HG03139 (cell line): ENCODE measurements around the gene NAGPA.

ENCODE experiments used
- ATAC-seq: cut with Tn5 transposase; IDR thresholded peaks from one replicate; pipeline ENCODE4 v1.9.1; 2021; ENCODE audit not compliant: unreplicated experiment

NAGPA gene

DNA sequence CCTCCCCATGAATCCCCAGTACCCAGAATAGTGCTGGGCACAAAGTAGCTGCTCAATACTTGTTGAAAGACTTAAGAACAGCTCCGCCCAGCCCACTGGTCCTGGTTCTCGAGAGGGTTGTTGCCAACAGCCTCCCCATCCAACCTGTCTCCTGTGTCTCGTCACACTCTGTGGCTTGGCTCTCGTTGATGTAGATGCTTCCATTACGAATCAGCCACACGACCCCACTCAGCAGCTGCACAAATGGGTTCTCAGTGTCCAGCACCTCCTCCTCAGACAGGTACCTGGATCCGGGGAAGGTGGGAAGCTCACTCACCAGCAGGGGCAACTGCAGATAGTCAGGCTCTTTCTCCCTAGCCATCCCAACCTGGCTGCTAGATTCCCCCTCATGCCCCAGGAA, 2.1 kb downstream of the NAGPA start:
- ATAC-seq: no peak

DNA sequence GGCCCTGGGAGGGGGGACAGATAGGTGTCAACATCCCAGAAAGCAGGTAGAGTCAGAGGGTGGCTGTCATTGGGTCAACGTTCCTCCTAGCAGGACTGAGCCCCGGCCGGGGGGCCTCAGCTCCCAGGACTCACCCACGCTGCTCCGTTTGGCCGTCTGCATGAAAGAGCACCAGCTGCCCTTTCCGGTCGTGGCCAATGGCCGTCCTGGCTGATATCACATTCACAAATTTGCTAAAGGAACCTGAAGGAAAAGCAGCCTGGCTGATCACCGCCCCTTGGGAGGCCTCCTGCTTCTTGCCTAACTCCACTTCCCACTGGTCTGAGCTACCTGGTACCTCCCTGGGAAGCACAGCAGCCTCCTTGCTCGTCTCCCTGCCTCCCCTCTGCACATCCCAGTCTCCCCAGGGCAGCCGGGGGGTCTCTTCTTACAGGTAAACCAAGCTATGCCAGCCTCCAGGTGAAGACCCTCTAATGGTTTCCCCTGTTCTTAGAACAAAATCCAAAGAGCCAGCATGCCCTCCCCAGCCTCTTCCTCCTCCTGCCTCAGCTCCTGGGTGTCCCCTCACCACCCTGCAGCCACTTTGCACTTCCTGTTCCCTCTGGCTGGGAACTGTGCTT, 3.4 kb downstream of the NAGPA start:
- ATAC-seq: no peak

DNA sequence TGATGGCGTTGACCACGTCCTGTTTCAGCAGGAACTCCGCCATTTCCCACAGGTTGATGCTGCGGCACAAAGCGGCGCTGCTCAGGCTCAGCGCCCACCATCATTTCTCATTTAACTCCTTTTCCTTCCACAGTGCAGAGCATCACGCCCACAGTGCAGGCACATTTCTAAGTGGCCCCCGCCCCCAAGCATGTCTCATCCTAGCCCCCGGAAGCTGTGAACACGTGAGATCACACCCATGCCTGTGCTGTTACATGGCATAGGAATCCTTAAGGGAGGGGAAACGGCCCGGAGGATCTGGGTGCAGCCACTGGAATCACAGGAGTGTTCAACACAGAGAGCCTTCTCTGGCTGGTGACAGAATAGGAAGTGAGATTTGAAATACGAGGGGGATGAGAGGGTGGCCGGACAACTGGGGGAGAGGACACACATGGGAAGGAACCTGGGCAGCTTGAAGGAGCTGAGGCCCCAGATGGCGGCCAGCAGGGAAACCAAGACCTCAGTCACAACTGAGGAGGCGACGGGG, 4.7 kb downstream of the NAGPA start:
- no peak for ATAC-seq

DNA sequence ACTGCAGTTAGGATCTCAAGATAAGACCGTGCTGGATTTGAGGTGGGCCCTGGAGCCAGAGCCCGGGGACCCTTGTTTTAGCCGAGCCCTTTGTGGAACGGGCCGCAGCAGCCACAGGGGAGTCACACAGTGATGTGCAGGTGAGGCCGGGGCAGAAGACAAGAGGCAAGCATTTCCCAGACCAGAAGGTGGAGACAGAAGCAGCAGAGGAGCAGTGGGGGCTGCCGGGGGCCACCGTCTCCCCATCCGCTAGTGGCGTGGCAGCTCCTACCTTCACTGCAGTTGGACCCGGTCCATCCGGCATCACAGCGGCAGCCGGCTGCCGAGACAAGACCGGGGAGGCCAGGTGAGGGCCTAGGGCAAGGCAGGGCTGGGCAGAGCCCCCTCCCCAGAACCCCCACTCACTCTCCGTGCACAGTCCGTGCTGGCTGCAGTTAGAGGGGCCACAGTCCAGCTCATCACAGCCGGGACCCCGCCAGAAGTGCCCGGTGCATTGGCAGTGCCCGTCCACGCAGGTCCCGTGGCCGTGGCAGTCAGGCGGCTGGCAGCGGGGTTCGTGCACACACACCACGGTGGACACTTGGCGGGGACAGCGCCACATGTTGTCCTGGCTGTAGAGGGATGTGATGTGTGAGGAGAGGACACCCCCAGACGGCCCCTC, 6.0 kb downstream of the NAGPA start:
- ATAC-seq: no peak

DNA sequence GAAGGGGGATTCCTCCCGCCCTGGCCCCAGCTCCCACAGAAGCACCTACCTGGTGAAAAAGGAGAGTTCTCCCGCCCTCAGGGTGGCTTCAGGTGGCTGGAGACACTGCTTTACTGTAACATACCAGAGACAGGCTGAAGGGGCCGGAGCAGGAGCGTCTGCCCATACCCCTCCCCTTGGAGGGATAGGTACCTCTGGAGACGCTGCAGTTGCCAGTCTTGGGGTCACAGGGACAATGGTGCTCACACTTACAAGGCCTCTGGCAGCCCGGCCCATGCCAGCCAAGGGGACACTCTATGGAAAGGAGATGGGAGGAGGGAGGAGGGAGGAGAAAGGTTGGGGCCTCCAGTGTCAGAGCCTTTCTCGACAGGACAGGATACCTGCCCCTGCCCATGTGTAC, 6.6 kb downstream of the NAGPA start:
- no peak for ATAC-seq

DNA sequence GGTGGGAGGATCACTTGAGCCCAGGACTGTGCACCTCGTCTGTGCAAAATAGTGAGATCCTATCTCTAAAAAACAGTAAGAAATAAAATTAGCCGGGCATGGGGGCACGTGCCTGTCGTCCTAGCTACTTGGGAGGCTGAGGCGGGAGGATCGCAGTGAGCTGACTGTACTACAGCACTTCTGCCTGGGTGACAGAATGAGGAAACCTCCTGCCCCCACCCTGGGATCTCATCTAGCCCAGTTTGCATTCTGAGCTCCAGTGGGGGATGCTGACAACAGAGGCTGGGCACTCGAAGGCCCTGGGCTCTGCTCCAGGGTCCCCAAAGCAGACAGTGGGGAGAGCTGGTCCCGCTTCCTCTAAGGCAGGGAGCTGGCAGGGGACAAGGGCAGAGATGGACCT, 7.1 kb downstream of the NAGPA start:
- ATAC-seq: no peak

DNA sequence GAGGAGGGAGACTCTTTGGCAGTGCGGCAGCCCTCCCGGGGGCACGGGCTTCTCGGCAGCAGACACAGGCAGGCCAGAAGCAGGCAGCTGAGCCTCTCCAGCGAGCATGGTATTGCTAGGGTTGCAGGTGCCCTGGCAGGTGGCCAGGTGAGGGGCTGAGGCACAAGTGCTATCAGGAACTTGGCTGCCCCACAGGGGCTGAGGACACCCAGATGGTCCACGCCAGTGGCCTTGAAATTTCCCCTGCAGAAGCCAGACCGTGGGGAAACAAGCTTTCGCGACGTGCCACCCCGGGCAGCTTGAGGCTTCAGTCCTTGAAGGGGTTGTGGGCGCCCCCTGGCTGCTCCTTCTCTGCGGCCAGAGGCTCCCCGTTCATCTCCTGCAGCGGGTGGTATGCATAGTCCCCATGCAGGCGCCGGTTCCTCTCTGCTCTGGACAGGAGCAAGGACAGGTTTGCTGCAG, 8.5 kb downstream of the NAGPA start:
- no peak for ATAC-seq

DNA sequence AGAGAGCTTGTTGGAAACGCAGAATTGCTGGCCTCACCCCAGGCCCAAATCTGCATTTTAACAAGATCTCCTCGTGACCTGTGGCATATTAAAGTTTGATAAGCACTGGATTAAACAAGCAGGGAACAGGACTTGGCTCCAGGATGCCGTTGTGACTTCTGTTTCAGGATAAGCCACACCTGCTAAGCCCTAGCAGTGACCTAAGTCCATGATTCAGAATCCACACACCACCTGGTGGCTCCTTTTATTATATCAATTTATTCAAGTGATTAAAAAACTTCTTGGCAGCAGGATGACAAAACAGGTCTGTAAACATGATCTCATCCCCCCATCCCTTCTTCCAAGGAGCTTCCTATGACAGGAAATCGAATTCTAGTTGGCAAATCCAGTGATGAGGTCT, 9.1 kb downstream of the NAGPA start:
- ATAC-seq: no peak

DNA sequence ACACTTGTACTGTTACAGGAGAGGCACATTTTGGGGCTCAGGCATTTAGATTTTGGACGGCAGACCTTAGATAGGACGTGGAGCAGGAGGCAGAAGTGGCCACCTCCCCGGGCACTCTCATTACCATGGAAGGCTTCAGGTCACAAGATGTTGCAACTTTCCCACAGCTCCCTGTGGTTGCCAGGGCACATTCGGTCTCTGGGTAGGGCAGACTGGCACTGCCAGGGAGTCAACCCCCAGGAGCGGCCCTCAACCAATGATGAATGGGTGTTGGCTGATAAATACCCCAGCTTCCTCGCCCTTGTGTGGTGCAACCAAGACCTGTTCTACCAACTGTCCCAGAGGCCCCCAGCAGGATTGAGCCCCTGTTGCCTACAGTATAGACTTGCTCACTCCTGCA, 11.2 kb downstream of the NAGPA start:
- ATAC-seq: no peak

DNA sequence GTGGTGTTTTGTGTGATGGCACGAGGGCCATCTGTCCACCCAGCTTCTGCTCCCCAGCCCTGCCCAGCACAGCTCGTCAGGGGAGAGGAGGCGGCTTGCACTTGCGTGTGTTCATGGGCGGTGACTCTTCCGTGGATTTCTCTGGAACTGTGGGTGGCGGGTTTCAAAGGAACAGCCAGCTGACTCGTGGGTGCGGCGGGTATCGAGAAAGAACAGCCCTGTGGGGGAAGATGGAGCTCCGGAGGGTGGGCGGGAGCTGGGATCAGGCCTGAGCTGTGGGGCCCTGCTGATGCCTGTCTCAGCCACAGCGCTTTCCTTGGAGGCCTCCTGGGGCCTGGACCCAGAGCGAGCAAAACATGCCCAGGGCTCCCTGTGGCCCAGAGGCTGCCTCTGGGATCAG, 13.2 kb downstream of the NAGPA start:
- ATAC-seq: no peak

DNA sequence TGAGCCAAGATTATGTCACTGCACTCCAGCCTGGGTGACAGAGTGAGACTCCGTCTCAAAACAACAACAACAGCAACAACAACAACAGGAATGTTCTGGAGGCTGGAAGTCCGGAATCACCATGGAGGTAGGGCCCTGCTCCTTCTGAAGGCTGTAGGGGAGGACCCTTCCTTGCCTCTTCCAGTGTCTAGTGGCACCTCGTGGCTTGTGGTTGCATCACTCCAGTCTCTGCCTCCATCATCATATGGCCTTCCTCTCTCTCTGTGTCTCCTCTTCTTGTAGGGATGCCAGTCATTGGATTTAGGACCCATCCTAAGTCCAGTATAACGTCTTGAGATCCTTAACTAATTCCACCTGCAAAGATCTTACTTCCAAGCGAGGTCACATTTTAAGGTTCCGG, 14.0 kb downstream of the NAGPA start:
- no peak for ATAC-seq

DNA sequence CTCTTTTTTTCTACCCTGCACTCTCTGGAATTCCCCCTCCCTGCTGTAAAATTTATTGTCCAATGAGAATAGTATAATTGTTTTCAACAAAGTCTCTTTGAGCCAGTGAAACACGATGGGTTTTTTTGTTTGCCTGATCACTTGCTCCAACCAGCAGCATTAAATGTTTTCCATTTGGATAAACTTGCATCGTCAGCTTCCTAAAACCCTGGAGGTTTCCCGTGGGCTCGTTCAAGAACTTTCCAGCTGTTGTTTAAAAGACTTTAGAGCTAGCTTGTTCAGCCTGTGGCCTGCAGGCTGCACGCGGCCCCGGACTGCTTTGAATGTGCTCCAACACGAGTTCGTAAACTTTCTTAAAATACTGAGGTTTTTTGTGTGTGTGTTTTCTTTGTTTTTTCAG, 14.9 kb downstream of the NAGPA start:
- ATAC-seq: no peak

DNA sequence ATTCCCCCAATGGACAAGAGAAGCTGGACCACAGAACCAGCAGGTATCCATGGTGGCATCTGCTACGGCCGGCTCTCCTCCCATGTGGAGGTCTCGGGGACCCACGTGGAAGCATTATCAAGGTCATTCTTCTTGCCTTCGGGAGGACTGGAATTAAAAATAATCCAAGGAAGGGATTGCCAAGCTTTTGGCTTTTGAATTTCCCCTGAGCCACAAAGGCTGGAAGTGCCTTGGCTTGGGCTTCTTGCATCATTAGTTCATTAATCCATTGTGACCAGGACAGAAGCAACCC, 16.1 kb downstream of the NAGPA start:
- no peak for ATAC-seq

DNA sequence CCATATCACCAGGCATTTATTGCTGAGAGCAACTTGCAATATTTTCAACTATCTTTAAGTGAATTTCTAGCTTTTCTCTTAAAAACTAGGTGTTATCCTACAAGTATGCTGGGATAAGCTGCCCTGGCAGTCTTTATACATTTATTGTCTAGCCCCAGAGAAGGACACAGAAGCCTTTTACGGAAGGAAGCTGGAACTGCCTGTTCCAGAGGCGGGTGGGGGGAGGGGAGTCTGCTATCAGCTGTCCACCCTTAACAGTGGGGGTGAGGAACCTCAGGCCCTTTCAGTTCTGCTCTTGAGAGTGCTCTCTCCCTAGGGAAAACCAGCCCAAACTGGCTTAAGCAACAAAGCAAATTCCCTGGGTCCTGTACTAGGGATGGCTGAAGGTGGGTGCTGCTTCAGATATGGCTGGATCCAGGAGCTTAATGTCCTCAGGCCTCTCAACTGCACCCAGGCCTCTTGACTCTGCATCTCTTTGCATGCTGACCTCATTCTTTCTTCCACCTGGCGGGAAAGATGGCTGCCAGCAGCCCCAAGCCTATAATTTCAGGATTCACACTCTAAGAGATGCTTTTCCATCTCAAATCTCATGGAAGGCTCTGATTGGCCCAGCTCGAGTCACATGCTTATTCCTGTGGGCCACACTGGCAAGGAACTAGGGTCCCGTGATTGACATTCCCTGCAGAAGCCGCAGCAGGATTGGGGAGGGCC, 16.6 kb downstream of the NAGPA start:
- ATAC-seq: no peak

DNA sequence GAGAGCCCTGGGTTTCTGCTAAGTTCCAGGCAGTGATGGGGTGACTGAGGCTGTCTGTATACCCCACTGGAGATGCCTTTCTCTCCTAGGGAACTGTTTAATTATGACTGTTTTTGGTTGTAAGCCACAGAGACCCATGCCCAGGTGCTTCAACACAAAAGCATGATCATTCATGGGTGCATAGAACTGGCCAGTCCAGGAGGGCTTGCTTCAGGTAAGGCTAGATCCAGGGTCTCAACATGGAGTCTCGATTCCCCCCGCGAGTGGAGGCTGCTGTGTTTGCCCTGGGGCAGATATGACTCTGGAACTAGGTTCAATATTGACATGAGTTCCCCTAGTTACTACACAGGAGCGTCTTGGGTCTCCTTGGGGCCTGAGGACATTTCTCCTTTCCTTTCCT, 17.8 kb downstream of the NAGPA start:
- ATAC-seq: no peak

DNA sequence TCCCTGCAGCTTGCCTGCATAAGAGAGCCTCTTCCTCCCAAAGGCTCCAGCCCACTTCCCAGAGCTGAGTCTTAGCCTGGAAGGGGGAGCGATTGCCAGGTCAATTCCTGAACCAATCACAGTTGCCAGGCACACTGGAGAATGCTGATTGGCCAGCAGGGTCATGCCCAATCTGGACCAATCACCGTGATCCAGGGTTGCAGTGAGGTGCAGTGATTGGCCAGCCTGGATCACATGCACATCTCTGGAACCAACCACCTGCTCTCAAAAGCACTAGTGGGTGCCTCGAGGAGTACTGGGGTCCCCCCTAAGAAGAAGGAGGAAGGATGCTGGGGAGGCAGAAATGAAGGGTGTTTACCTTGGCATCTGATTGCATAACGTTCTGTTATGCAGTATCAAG, 18.4 kb downstream of the NAGPA start:
- no peak for ATAC-seq

DNA sequence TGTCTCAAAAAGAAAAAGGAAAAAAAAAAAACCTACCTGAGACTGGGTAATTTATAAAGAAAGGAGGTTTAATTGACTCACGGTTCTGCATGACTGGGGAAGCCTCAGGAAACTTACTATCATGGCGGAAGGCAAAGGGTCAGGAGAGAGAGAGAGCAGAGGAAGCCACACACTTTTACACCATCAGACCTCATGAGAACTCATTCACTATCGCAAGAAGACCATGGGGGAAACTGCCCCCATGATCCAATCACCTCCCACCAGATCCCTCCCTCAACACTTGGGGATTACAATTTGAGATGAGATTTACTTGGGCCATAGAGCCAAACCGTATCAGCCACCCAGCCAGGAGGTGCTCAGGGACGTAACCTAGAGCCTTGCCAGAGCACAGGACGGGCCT, 20.8 kb downstream of the NAGPA start:
- no peak for ATAC-seq

DNA sequence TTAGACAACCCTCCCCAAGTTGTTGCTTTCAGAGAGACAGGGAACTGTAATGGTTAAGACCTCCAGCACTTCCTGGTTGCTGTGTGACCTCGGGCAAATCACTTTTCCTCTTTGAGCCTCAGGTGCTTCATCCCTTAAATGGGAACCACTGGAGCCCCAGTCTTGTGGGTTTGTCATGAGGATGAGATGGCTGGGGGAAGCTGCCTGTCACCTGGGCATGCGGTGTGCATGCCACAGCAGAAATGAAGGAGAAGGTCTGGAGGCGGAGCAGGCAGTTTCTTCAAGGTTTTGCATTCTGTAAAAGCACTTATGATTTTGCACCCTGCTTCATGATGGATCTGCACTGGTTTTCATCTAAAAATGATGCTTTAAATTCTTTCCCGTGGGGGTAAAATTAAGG, 22.1 kb downstream of the NAGPA start:
- ATAC-seq: no peak

DNA sequence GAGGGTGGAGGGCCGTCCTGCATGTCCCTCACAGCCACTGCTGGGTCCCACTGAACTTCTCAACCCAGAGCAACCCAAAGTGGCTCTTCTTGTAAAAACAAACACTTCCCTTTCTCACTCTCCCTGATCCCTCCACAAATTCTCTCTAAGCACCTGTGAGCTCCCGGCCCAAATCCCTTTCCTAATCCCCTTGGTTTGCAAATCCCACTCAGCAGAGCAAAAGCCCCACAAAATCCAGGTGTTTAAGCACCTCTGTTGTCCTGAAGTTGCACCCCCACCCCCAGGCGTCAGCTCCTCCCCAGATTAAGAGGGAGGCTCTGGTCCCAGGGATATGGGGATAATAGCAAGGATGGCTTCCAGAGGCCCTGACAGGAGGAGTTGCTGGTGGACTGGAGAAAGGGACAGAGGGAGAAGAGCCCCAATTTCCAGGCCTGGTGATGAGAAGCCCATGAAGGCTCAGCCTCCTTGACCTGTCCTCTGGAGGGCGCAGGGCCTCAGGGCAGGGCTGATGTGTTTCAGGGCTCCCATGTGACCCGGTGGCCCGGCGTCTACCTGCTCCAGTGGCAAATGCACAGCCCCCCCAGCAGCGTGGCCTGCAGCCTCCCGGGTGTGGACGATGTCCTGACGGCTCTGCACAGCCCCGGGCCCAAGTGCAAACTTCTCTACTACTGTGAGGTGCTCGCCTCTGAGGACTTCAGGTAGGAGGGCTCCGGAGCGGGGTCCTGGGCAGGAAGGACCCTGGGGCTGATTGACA, 23.0 kb downstream of the NAGPA start:
- no peak for ATAC-seq

DNA sequence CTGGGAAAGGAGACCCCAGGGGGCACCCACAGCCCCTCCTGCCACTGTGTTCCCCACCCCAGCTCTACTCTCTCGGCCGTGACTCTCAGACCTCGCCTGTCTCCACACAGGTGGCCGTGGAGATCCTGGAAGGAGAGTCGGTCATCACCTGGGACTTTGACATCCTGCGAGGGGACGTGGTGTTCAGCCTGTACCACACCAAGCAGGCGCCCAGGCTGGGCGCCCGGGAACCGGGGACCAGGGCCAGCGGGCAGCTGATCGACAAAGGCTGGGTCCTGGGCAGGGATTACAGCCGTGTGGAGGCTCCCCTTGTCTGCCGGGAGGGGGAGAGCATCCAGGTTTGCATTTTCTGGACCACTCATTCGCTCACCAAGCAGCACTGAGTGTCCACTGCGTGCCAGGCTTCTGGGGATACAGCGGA, 25.4 kb downstream of the NAGPA start:
- ATAC-seq: no peak

DNA sequence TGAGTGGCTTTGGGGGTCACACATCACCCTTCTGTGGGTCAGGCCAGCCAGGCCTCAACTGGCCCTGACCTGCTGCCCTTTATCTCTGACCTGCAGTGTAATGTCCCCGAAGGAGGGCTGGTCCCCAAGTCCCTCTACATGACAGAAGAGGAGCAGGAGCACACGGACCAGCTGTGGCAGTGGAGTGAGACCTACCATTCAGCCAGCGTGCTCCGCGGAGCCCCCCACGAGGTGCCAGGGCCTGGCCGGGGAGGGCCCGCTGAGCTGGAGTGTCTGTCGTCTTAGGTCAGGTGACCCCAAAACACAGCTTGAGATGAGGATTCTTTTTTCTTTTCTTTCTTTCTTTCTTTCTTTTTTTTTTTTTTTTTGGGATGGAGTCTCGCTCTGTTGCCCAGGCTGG, 26.5 kb downstream of the NAGPA start:
- ATAC-seq: no peak
